Lower leg skin (tissue), 3 donors: Measurements from ENCODE around the gene SHTN1.

Experiments
- CTCF ChIP-seq, 3 donors: fragments of 450-650 bp; IDR thresholded peaks; one replicate each; pipeline ENCODE4 v1.5.1; 2016; ENCODE audit warnings: antibody characterized with exemption in 3 of 3, mild to moderate bottlenecking in 3 of 3, moderate library complexity in 2 of 3
- POLR2A ChIP-seq, 2 donors: fragments of 450-650 bp; IDR thresholded peaks; one replicate each; pipeline ENCODE4 v1.6.1; 2016 to 2017; ENCODE audit warnings: antibody characterized with exemption in 2 of 2, mild to moderate bottlenecking in 1 of 2, moderate library complexity in 1 of 2

GRCh38 chr10:116845823-116846222, 159.2 kb downstream of the SHTN1 start:
- TF ChIP-seq CTCF (IDR thresholded peaks at IDR 0.05) (no peak), POLR2A (IDR thresholded peaks at IDR 0.05) (no peak)
